8988T (cell line): ENCODE measurements around the gene GDF3.
A peak's percentile ranks its signal among the peaks of the same experiment; 100 is the strongest.
"Not testable (repeated sequence)": the region's sequence is repeated elsewhere in the genome, so short reads cannot be mapped to it uniquely, and the experiment has no call there.

ENCODE experiments used
- DNase-seq: peaks from one replicate; pipeline ENCODE4 v3.0.0; 2011

GDF3 gene

DNA sequence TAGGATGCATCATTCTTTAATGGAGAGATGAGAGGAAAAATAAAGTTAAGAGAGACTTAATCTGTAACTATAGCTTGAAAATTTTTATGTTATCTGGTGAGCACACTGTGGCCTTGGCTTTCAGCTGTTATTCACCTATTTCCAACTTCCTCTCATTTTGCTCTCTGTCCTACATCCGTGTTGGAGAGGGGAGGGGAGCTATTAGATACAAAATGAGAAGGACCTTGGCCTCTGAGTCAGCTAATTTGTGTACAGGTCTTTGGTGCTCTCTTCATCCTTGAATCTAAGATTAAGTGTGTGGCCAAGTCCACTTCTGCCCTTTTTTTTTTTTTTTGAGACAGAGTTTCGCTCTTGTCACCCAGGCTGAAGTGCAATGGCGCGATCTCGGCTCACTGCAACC lies 29.0 kb downstream of the GDF3 start:
- DNase-seq = no peak

DNA sequence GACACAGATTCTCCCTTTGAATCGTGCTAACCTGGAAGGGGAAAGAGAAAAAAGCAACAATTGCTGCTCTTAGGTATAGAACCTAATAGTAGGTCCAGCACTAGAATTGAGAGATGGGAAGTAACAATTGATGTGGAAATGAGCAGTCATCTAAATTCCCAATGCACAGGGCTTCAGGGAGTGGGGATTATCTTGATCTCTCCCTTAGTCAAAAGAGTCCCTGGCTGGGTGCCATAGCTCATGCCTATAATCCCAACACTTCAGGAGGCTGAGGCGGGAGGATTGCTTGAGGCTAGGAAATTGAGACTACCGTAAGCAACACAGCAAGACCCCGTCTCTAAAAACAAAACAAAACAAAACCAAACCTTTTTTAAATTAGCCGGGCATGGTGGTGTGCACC lies 33.8 kb downstream of the GDF3 start:
- no peak for DNase-seq

DNA sequence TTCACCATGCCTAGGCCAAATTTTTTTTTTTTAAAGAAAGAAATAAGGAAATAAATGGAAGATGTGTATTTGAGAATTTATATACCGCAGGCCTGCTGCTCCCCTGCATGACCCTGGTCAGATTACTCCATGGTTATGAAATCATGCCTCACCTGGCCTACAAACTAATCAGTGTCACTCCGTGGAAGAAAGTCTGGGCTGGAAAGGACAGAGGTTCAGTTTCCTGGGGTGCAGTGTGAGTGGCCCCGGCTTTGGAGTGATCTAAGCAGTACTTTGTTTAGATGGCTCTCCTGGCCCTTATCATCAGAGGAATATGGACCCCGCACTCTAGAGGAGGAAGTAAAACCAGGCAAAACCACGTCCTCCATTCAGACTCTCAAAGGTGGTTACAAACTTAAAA lies 39.5 kb downstream of the GDF3 start:
- no peak for DNase-seq

DNA sequence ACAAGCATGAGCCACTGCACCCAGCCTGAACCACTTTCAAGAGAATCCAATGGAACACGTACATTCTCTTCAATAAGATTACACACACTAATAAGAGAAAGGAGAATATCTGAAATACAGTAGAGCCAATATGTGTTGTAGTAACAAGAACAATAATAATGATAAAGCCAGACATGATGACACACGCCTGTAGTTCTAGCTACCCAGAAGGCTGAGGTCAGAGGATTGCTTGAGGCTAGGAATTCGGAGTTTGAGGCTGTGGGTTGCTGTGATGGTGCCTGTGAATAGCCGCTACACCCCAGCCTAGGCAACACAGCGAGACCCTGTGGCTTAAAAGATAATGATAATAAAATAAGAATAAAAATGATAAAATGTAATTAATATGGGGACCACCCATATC lies 45.5 kb downstream of the GDF3 start:
- DNase-seq = no peak

DNA sequence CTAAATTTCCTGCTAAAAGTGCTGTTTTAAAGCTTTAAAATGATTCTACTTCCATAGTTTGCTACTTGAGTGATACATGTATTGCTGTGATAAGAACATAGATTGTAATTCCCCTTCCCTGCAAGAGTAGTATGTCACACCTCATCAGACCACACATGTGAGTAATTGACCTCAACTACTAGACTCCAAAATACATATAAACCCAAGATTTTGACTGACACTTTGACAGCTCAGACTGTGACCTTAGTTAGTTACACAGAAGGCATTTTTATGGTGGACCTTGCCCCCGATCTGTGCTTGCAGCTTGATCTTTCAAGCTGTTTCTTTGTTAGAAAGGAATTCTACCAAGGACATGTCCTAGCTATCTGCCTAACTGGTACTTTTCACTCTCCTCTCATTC lies 48.5 kb downstream of the GDF3 start:
- DNase-seq = no peak

DNA sequence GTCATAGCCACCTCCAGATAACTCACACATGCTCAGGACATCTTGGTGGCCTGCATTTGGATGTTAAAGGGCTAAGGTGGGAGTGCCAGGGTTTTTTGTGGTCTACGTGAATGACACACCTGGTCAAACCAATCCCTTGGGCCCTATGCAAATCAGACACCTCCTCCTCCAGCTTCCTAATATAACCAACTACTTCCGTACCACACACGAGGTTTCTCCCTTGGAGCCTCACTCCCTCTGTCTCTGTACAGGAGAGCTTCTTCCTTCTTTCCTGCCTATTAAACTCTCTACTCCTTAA lies 49.4 kb downstream of the GDF3 start:
- no peak for DNase-seq

DNA sequence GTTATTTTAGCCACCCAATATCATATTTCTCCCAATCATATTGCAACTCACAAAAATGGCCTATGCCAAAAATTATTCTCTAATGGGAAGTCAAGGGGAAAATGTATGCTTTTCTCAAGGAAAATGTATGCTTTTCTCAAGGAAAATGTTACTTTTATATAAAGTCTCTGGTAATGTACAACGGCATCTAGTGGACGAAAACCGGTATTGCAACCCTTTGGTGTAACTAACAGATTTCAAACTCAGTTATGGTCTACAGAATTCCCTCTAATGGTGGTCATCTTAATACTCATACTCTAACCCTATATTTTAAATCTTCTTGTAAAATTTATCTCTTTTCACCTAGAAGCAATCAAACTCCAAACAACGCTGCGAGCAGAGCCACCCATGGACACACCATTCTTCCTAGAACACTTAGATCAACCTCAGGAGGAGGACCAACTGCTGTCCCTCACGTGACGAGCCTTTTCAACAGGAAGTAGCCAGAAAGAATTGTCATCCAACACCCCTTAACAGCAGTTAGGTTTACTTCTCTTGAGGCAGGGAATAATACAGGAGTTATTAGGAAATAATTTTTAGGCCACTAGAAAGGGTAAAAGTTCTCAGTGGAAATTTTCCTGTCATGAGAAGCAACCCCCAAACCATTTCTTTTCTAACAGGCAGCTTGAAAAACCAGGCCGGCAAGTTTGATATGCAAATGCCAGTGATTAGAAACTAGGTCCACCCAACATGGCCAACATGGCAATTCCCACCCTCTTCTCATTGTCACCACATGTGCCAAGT lies 50.0 kb downstream of the GDF3 start:
- DNase-seq = peak; percentile 22

DNA sequence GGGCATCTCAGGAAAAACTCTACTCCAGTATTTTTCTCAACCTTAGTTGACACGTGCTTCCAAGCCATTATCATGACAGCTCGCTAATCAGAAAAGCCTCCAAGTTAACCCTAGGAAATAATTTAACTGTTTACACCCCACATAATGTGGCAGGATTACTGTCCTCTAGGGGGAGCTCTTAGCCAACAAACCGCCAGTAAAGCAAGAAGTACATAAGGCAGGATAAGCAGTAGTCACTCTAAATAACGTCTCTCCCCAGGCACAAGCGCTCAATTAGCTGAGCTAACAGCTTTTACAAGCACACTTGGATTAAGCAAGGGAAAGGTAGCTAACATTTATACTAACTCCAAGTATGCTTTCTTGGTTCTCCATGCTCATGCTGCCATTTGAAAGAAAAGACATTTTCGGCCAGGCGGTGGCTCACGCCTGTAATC lies 52.7 kb downstream of the GDF3 start:
- DNase-seq = no peak

DNA sequence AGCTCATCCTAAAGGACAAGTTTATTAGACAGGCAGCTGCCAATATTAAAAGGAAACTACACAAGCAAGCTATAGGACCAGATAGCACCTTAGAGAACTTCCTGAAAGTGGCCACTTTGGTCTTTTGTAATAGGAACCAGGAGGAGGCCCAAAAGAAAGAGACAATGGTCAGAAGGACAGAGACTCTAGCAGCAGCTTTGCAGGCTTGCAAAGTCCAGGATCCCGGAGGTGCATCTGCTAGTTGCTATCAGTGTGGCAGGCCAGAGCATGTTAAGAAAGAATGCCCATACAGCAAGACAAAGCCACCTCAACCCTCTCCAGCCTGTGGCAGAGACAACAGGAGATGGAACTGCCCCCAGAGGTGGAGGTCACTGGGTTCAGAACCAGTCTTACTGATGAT lies 53.3 kb downstream of the GDF3 start:
- DNase-seq = no peak

DNA sequence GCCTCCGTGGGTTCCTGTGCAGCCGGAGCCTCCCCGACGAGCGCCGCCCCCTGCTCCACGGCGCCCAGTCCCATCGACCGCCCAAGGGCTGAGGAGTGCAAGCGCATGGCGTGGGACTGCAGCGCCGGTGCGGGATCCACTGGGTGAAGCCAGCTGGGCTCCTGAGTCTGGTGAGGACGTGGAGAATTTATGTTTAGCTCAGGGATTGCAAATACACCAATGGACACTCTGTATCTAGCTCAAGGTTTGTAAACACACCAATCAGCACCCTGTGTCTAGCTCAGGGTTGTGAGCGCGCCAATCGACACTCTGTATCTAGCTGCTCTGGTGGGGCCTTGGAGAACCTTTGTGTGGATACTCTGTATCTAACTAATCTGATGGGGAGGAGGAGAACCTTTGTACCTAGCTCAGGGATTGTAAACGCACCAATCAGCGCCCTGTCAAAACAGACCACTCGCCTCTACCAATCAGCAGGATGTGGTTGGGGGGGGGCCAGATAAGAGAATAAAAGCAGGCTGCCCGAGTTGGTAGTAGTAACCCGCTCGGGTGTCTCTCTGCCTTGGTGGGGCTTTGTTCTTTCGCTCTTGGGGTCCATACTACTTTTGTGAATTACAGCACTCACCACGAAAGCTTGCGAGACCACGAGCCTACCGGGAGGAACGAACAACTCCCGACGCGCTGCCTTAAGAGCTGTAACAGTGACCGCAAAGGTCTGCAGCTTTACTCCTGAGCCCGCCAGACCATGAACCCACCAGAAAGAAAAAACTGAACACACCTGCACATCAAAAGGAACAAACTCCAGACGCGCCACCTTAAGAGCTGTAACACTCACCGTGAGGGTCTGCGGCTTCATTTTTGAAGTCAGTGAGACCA lies 55.2 kb downstream of the GDF3 start:
- DNase-seq = not testable (repeated sequence)
